Uterus (tissue), 2 donors: ENCODE results near the gene FSCN2.

Experiments used
- POLR2A ChIP-seq, 2 donors: fragments of 450-650 bp; IDR thresholded peaks; one replicate each; pipeline ENCODE4 v1.6.1; 2016; ENCODE audit warnings: antibody characterized with exemption in 2 of 2, mild to moderate bottlenecking in 1 of 2, moderate library complexity in 1 of 2
- TF ChIP-seq, protein P1 (sequence below), 4 experiments: fragments of 200-600 bp in 2 of 4; fragments of 450-650 bp in 2 of 4; sonication (generic) in 2 of 4; IDR thresholded peaks; one replicate each; pipeline ENCODE4 v1.5.1; 2016 to 2019; ENCODE audit warnings: antibody characterized with exemption in 4 of 4, mild to moderate bottlenecking in 2 of 4, moderate library complexity in 1 of 4

DNA sequence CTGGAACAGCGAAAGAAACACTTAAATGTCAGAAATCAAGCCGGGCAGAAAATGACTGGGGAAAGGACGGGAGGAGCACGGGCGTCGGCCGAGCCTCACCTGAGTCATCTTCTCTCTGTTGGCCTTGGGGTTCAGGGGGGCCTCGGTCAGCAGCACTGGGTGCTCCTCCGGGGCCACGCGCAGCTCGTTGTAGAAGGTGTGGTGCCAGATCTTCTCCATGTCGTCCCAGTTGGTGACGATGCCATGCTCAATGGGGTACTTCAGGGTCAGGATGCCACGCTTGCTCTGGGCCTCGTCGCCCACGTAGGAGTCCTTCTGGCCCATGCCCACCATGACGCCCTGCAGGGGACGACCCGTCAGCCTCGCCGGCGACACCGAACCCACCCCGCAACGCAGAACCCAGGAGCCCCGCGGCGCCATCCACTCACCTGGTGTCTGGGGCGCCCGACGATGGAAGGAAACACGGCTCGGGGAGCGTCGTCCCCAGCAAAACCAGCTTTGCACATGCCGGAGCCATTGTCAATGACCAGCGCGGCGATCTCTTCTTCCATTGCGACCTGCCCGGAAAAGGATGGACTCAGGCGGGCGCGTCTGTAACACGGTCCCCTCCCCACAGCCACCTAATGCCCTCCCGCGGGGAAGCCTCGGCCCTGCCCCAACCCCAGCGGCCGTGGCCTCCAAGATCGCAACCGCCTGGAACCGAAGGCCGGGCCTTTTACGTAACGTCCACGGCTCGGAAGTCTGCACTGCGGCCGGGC lies 16.2 kb upstream of the FSCN2 start:
- no peak for TF ChIP-seq POLR2A (IDR thresholded peaks at IDR 0.05)
- TF ChIP-seq, protein P1, sequence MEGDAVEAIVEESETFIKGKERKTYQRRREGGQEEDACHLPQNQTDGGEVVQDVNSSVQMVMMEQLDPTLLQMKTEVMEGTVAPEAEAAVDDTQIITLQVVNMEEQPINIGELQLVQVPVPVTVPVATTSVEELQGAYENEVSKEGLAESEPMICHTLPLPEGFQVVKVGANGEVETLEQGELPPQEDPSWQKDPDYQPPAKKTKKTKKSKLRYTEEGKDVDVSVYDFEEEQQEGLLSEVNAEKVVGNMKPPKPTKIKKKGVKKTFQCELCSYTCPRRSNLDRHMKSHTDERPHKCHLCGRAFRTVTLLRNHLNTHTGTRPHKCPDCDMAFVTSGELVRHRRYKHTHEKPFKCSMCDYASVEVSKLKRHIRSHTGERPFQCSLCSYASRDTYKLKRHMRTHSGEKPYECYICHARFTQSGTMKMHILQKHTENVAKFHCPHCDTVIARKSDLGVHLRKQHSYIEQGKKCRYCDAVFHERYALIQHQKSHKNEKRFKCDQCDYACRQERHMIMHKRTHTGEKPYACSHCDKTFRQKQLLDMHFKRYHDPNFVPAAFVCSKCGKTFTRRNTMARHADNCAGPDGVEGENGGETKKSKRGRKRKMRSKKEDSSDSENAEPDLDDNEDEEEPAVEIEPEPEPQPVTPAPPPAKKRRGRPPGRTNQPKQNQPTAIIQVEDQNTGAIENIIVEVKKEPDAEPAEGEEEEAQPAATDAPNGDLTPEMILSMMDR (IDR thresholded peaks at IDR 0.05), result no peak
